BLaER1 (cell line): Measurements from ENCODE around the gene ACO1.

Source experiments
- H3K27ac ChIP-seq: shearing (Covaris generic); formaldehyde crosslinking; 2 replicates; pipeline ENCODE4 v1.8.1; 2022
- H3K27me3 ChIP-seq: shearing (Covaris generic); formaldehyde crosslinking; 2 replicates; pipeline ENCODE4 v1.8.1; 2022
- H3K36me3 ChIP-seq: shearing (Covaris generic); formaldehyde crosslinking; 2 replicates; pipeline ENCODE4 v1.8.1; 2022
- H3K4me1 ChIP-seq: shearing (Covaris generic); formaldehyde crosslinking; 2 replicates; pipeline ENCODE4 v1.8.1; 2022
- H3K4me2 ChIP-seq: shearing (Covaris generic); formaldehyde crosslinking; 2 replicates; pipeline ENCODE4 v1.8.1; 2022
- H3K4me3 ChIP-seq: shearing (Covaris generic); formaldehyde crosslinking; 2 replicates; pipeline ENCODE4 v1.8.1; 2022
- H3K9ac ChIP-seq: shearing (Covaris generic); formaldehyde crosslinking; 2 replicates; pipeline ENCODE4 v1.8.1; 2022
- H3K9me3 ChIP-seq: shearing (Covaris generic); formaldehyde crosslinking; 2 replicates; pipeline ENCODE4 v1.8.1; 2022
- H4K20me1 ChIP-seq: shearing (Covaris generic); formaldehyde crosslinking; 2 replicates; pipeline ENCODE4 v1.8.1; 2022
- Cebpa-rat ChIP-seq: shearing (Covaris generic); IDR thresholded peaks from 2 replicates; pipeline ENCODE4 v1.8.1; 2022

ACO1 gene

GRCh38 chr9:32468740-32469139 is 84.3 kb downstream of the ACO1 start:
- Histone ChIP-seq H4K20me1 (no peaks in the 10 kb centered on the region), H3K4me2 (no peak overlapping the region), H3K9ac (no peak overlapping the region), H3K4me1 (peaks cover 7% of the 10 kb centered on the region; the same call in 1 of the 2 replicates), H3K9me3 (no peaks in the 10 kb centered on the region), H3K27ac (no peak overlapping the region), H3K36me3 (peaks cover 53% of the 10 kb centered on the region), H3K27me3 (no peaks in the 10 kb centered on the region), H3K4me3 (no peak overlapping the region)
- peak; percentile 45; the same call in 1 of the 2 replicates for TF ChIP-seq Cebpa-rat

DNA sequence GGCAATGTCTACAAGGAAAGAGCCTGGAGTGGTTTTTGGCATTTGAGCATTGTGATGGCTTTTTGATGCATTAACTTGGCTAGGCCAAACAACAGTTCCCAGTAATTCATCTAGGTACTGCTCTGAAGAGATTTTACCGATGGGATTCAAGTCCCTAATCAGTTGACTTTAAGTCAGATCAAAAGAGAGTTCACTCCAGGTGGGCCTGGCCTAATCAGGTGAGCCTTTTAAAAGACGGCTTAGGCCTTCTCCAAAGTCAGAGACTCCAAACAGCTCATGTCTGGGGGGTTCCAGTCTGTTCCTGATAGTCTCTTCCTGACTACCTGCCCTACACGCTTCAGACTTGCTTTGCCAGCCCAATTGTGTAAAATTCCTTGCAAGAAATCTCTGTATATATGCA is 87.9 kb downstream of the ACO1 start:
- no peak overlapping the region for H3K27ac ChIP-seq
- peaks cover 8% of the 10 kb centered on the region; the same call in 1 of the 2 replicates for H3K4me1 ChIP-seq
- H3K27me3 ChIP-seq, result no peaks in the 10 kb centered on the region
- peaks cover 65% of the 10 kb centered on the region for H3K36me3 ChIP-seq
- no peak overlapping the region for H3K4me2 ChIP-seq
- no peaks in the 10 kb centered on the region for H4K20me1 ChIP-seq
- H3K4me3 ChIP-seq, result no peak overlapping the region
- no peak for TF ChIP-seq Cebpa-rat
- H3K9ac ChIP-seq, result no peak overlapping the region
- H3K9me3 ChIP-seq, result no peaks in the 10 kb centered on the region

GRCh38 chr9:32483343-32483742 is 98.9 kb downstream of the ACO1 start:
- Histone ChIP-seq H3K27ac (no peak overlapping the region), H4K20me1 (no peaks in the 10 kb centered on the region), H3K27me3 (no peaks in the 10 kb centered on the region), H3K9me3 (no peaks in the 10 kb centered on the region), H3K36me3 (peaks cover 86% of the 10 kb centered on the region), H3K9ac (no peak overlapping the region), H3K4me2 (no peak overlapping the region), H3K4me1 (no peaks in the 10 kb centered on the region), H3K4me3 (no peak overlapping the region)
- TF ChIP-seq Cebpa-rat, result no peak

DNA sequence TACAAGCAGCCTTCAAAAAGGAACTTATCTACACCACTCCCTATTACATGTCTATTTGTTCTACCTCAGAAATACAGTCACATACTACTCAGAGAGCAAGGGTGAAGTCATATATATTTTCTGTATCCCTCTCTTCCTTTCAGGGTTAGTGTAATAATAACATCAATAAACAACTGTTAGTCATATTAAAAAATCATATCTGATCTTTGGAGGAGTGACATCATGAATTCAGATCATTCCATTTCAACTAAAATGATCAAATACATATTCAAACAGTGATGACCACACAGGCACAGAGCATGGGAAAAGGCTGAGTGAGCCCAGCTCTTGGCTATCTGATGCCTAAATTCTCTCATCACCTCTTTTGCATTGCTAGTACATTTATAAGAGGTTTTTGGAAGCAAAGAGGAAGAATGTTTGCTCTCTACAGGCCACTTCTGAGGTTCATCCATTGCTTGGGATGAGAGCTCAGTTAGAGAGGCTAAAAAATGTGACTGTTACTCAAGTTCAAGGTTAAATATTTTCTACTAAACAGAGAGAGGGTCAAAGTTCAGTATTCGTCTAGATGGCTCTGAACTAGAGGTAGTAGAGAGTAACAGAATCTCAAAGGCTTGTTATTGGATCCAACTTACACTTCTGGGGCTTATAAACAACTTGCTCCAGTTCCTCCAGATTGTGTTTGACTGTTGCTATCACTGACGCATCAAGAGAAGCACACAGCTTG is 102.6 kb downstream of the ACO1 start:
- H3K36me3 ChIP-seq, result peaks cover 72% of the 10 kb centered on the region
- H3K4me2 ChIP-seq, result no peak overlapping the region

DNA sequence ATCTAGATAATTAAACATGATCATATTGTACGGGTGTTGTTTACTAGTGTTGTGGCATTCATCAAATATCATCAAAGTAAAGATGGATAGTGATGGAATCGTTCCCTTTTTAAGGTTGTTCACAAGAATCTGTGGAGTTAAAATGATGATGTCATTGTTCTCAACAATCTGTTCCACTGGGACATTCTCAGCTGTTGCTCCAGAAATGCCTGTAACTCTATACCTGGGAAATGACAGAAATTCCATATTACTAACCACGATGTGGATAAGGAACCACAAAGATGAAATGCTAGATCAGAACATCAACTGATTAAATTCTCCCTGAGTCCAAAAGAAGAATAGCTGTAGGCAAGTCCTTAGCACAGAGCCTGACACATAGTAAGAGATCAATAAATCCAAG is 103.5 kb downstream of the ACO1 start:
- Histone ChIP-seq H3K36me3 (peaks cover 69% of the 10 kb centered on the region), H3K27ac (no peak overlapping the region), H3K4me1 (no peaks in the 10 kb centered on the region), H3K9ac (no peak overlapping the region), H3K9me3 (no peaks in the 10 kb centered on the region), H3K27me3 (no peaks in the 10 kb centered on the region), H3K4me3 (no peak overlapping the region), H3K4me2 (no peak overlapping the region), H4K20me1 (no peaks in the 10 kb centered on the region)
- TF ChIP-seq Cebpa-rat, result no peak

More for the DNA sequence above, 102.6 kb downstream of the ACO1 start:
- no peaks in the 10 kb centered on the region for H4K20me1 ChIP-seq
- no peaks in the 10 kb centered on the region for H3K9me3 ChIP-seq
- no peak overlapping the region for H3K4me3 ChIP-seq
- H3K27me3 ChIP-seq, result no peaks in the 10 kb centered on the region
- no peak for TF ChIP-seq Cebpa-rat
- no peaks in the 10 kb centered on the region for H3K4me1 ChIP-seq
- H3K9ac ChIP-seq, result no peak overlapping the region
- H3K27ac ChIP-seq, result no peak overlapping the region

- Histone ChIP-seq H3K27me3 (no peaks in the 10 kb centered on the region), H3K4me3 (no peak overlapping the region), H3K9me3 (no peaks in the 10 kb centered on the region), H3K9ac (no peak overlapping the region), H3K36me3 (peaks cover 55% of the 10 kb centered on the region), H3K27ac (no peak overlapping the region), H3K4me1 (no peaks in the 10 kb centered on the region), H3K4me2 (no peak overlapping the region), H4K20me1 (no peaks in the 10 kb centered on the region)
- TF ChIP-seq Cebpa-rat, result no peak
Measured at GRCh38 chr9:32490601-32491000, 106.2 kb downstream of the ACO1 start.

GRCh38 chr9:32497921-32498320 is 113.5 kb downstream of the ACO1 start:
- H4K20me1 ChIP-seq, result no peaks in the 10 kb centered on the region
- H3K9me3 ChIP-seq, result no peaks in the 10 kb centered on the region
- no peaks in the 10 kb centered on the region for H3K4me1 ChIP-seq
- no peak overlapping the region for H3K4me3 ChIP-seq
- H3K27ac ChIP-seq, result no peak overlapping the region
- H3K9ac ChIP-seq, result no peak overlapping the region
- no peak for TF ChIP-seq Cebpa-rat
- H3K36me3 ChIP-seq, result peaks cover 55% of the 10 kb centered on the region
- no peak overlapping the region for H3K4me2 ChIP-seq
- H3K27me3 ChIP-seq, result no peaks in the 10 kb centered on the region

DNA sequence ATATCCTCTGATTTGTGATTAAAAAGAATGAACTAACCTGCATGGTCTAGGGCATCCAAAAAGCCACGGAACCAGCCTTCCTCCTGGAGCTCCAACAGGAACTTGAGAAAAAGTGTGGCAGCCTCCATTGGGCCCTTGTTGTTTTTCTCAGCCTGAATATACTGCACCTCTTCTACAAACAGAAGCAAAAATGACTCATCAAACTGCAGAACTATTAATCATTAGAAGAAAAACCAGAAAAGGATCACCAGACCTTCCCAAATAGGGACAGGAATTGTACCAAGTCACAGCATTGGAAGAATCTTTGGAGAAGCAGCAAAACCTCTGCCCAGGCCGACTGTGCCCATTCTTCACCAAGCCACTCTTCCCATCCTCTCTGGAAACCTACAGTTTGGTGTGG is 116.3 kb downstream of the ACO1 start:
- no peak for TF ChIP-seq Cebpa-rat
- Histone ChIP-seq H3K4me3 (no peak overlapping the region), H3K36me3 (peaks cover 43% of the 10 kb centered on the region), H3K9ac (no peak overlapping the region), H3K27me3 (no peaks in the 10 kb centered on the region), H3K9me3 (no peaks in the 10 kb centered on the region), H3K4me1 (no peaks in the 10 kb centered on the region), H4K20me1 (no peaks in the 10 kb centered on the region), H3K27ac (no peak overlapping the region), H3K4me2 (no peak overlapping the region)

- H3K27ac ChIP-seq, result no peak overlapping the region
Measured at GRCh38 chr9:32501868-32502267, 117.4 kb downstream of the ACO1 start.

DNA sequence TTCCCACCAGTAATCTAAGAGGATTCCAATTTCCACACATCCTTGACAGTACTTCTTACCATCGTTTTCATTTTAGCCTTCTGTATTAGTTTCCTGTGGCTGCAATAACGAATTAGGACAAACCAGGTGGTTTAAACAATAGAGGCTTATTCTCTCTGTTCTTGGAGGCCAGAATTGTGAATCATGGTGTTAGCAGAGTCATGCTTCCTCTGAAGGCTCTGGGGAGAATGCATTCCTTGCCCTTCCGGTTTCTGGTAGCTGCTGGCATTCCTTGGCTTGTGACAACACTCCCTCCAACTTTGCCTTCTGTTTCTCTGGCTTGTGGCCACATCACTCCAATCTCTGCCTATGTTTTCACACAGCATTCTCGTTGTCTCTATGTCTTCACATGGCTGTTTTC is 118.0 kb downstream of the ACO1 start:
- Histone ChIP-seq H3K27ac (no peak overlapping the region), H3K36me3 (peaks cover 35% of the 10 kb centered on the region), H3K27me3 (no peaks in the 10 kb centered on the region), H3K4me1 (no peaks in the 10 kb centered on the region), H4K20me1 (no peaks in the 10 kb centered on the region), H3K9me3 (no peaks in the 10 kb centered on the region), H3K9ac (no peak overlapping the region), H3K4me3 (no peak overlapping the region), H3K4me2 (no peak overlapping the region)
- TF ChIP-seq Cebpa-rat, result no peak

More at GRCh38 chr9:32501868-32502267, 117.4 kb downstream of the ACO1 start:
- Histone ChIP-seq H3K4me3 (no peak overlapping the region), H3K9me3 (no peaks in the 10 kb centered on the region), H3K4me1 (no peaks in the 10 kb centered on the region), H3K36me3 (peaks cover 35% of the 10 kb centered on the region), H4K20me1 (no peaks in the 10 kb centered on the region), H3K9ac (no peak overlapping the region), H3K27me3 (no peaks in the 10 kb centered on the region), H3K4me2 (no peak overlapping the region)
- no peak for TF ChIP-seq Cebpa-rat

DNA sequence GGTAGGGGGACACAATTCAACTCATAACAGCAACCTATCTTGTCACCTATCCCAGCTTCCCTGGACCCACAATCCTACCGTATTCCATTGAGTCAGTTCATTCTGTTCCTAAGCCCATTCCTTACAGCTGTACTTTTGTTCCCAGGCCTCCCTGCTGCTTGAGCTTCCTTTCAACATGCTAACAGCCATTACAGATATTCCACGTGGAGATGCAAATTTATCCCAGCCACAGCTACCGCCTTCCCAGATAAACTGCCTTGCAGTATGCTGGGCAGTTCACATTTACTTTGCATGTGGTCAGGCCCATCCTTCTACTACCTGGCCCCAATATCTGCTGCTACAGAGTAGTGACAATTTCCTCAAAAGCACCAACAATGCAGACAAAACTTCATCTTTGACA is 118.6 kb downstream of the ACO1 start:
- Histone ChIP-seq H3K27ac (no peak overlapping the region), H4K20me1 (no peaks in the 10 kb centered on the region), H3K4me2 (no peak overlapping the region), H3K4me1 (no peaks in the 10 kb centered on the region), H3K36me3 (peaks cover 31% of the 10 kb centered on the region), H3K4me3 (no peak overlapping the region), H3K9me3 (no peaks in the 10 kb centered on the region), H3K27me3 (no peaks in the 10 kb centered on the region), H3K9ac (no peak overlapping the region)
- TF ChIP-seq Cebpa-rat, result no peak
